T-helper 2 cell treated with Interferon-gamma antibody and Interleukin-4, amounts not matched to agents 100 ng/mL and 5 ng/mL, for 36 hours (primary cell): Measurements from ENCODE around the gene PEPD. TPM values are rescaled to one million over a fixed set of nuclear protein-coding genes. Genes with fewer than 3 reads are reported as not detected.

Experiments used
- intact Hi-C: fragments of 100-400 bp; cut with micrococcal nuclease; formaldehyde crosslinking; loops from one replicate; pipeline ENCODE4 v1.15.1; 2023
- total RNA-seq: library from RNA; stranded (reverse); gene quantifications from 2 replicates; pipeline ENCODE4 v1.2.3, GENCODE V29; 2022

The PEPD gene
- total RNA-seq, 1 donor from 2014 or later, result 24.4 TPM

GRCh38 chr19:33426621-33427361 is 94.8 kb downstream of the PEPD start:
- intact Hi-C loops, result no loop called here

- intact Hi-C loops, result no loop called here
Observed at GRCh38 chr19:33424181-33424580, 97.4 kb downstream of the PEPD start.

- intact Hi-C loops, result no loop called here
Observed at GRCh38 chr19:33422369-33423180, 99.0 kb downstream of the PEPD start.

GRCh38 chr19:33421368-33421767 is 100.2 kb downstream of the PEPD start:
- intact Hi-C loops, result no loop called here

- intact Hi-C loops, result no loop called here
Observed at GRCh38 chr19:33420821-33421220, 100.8 kb downstream of the PEPD start.

- intact Hi-C loops, result no loop called here
Observed at GRCh38 chr19:33419788-33420130, 101.8 kb downstream of the PEPD start.

- intact Hi-C loops, result no loop called here
Observed at GRCh38 chr19:33418871-33419787, 102.5 kb downstream of the PEPD start.

- intact Hi-C loops, result no loop called here
Observed at GRCh38 chr19:33418461-33418860, 103.1 kb downstream of the PEPD start.

- intact Hi-C loops, result no loop called here
Observed at GRCh38 chr19:33417751-33418150, 103.8 kb downstream of the PEPD start.

- intact Hi-C loops, result loop anchor here (1.0 kb wide), 1 partner anchor 355 kb away; no protein-coding TSS in a partner anchor
Observed at GRCh38 chr19:33416307-33417215, 105.0 kb downstream of the PEPD start.

GRCh38 chr19:33414667-33415605 is 106.7 kb downstream of the PEPD start:
- intact Hi-C loops, result no loop called here

- intact Hi-C loops, result no loop called here
Observed at GRCh38 chr19:33413868-33414666, 107.5 kb downstream of the PEPD start.

- intact Hi-C loops, result no loop called here
Observed at GRCh38 chr19:33413426-33413725, 108.2 kb downstream of the PEPD start.

- intact Hi-C loops, result no loop called here
Observed at GRCh38 chr19:33412601-33413425, 108.8 kb downstream of the PEPD start.

- intact Hi-C loops, result no loop called here
Observed at GRCh38 chr19:33411621-33412180, 109.9 kb downstream of the PEPD start.

GRCh38 chr19:33410915-33411401 is 110.6 kb downstream of the PEPD start:
- intact Hi-C loops, result no loop called here

GRCh38 chr19:33409906-33410685 is 111.5 kb downstream of the PEPD start:
- intact Hi-C loops, result no loop called here
